ENCODE measurements around the gene C1QTNF7.

C1QTNF7 gene

GRCh38 chr4:15458616-15459015, 30.8 kb downstream of the C1QTNF7 start:
- no peak for DNase-seq (ENCODE audit: low read depth)
- H3K4me3 ChIP-seq (ENCODE audit: low read depth, low read length): no peak overlapping the region
- no peak for TF ChIP-seq CTCF (IDR thresholded peaks at IDR 0.05; ENCODE audit: low read depth, low read length, missing control alignments)
- in situ Hi-C loops (cut with HindIII; ENCODE audit: low sequenced_read_pairs): loop anchor here (25.0 kb wide), 1 partner anchor 221 kb away; no protein-coding TSS in a partner anchor

- in situ Hi-C loops (cut with HindIII; ENCODE audit: low sequenced_read_pairs): loop anchor here (25.0 kb wide), 1 partner anchor 222 kb away; no protein-coding TSS in a partner anchor
- DNase-seq (ENCODE audit: low read depth): no peak
- no peak for TF ChIP-seq CTCF (IDR thresholded peaks at IDR 0.05; ENCODE audit: low read depth, low read length, missing control alignments)
- no peak overlapping the region for H3K4me3 ChIP-seq (ENCODE audit: low read depth, low read length)
Measured at GRCh38 chr4:15459706-15460105, 31.9 kb downstream of the C1QTNF7 start.

GRCh38 chr4:15466596-15466995, 38.8 kb downstream of the C1QTNF7 start:
- H3K4me3 ChIP-seq (ENCODE audit: low read depth, low read length): no peak overlapping the region
- TF ChIP-seq CTCF (IDR thresholded peaks at IDR 0.05; ENCODE audit: low read depth, low read length, missing control alignments): no peak
- in situ Hi-C loops (cut with HindIII; ENCODE audit: low sequenced_read_pairs): loop anchor here (25.0 kb wide), 1 partner anchor 229 kb away; no protein-coding TSS in a partner anchor
- no peak for DNase-seq (ENCODE audit: low read depth)

GRCh38 chr4:15469402-15470127, 41.7 kb downstream of the C1QTNF7 start, which contains the start of gene CC2D2A:
CC2D2A (plus strand) TSS chr4:15469882; CDS start chr4:15475933, 6,051 bp downstream.
- TF ChIP-seq CTCF (IDR thresholded peaks at IDR 0.05; ENCODE audit: low read depth, low read length, missing control alignments): no peak
- in situ Hi-C loops (cut with HindIII; ENCODE audit: low sequenced_read_pairs): loop anchor here (25.0 kb wide), 1 partner anchor 232 kb away; no protein-coding TSS in a partner anchor
- no peak for DNase-seq (ENCODE audit: low read depth)
- peak within 1 kb of the TSS; percentile 49 for H3K4me3 ChIP-seq (ENCODE audit: low read depth, low read length)

GRCh38 chr4:15470128-15470475, 42.3 kb downstream of the C1QTNF7 start:
- in situ Hi-C loops (cut with HindIII; ENCODE audit: low sequenced_read_pairs): loop anchor here (25.0 kb wide), 1 partner anchor 233 kb away; no protein-coding TSS in a partner anchor
- H3K4me3 ChIP-seq (ENCODE audit: low read depth, low read length): peak overlapping the region; percentile 49
- no peak for TF ChIP-seq CTCF (IDR thresholded peaks at IDR 0.05; ENCODE audit: low read depth, low read length, missing control alignments)

GRCh38 chr4:15476396-15476795, 48.6 kb downstream of the C1QTNF7 start:
- in situ Hi-C loops (cut with HindIII; ENCODE audit: low sequenced_read_pairs): loop anchor here (25.0 kb wide), 1 partner anchor 536 kb away; no protein-coding TSS in a partner anchor
- no peak for DNase-seq (ENCODE audit: low read depth)
- no peak overlapping the region for H3K4me3 ChIP-seq (ENCODE audit: low read depth, low read length)
- no peak for TF ChIP-seq CTCF (IDR thresholded peaks at IDR 0.05; ENCODE audit: low read depth, low read length, missing control alignments)

More at GRCh38 chr4:15470128-15470475, 42.3 kb downstream of the C1QTNF7 start:
- DNase-seq (ENCODE audit: low read depth): no peak
